BE2C (cell line): ENCODE data around the gene CLPTM1.

Experiments used
- DNase-seq: peaks from one replicate; pipeline ENCODE4 v3.0.0-alpha.2; 2020
- H3K27me3 ChIP-seq: fragments of 250-450 bp; sonication (Bioruptor Pico); 2 replicates; pipeline ENCODE4 v1.5.1; 2020; ENCODE audit warnings: mild to moderate bottlenecking
- H3K36me3 ChIP-seq: fragments of 250-450 bp; sonication (Bioruptor Pico); 2 replicates; pipeline ENCODE4 v1.5.1; 2020; ENCODE audit warnings: mild to moderate bottlenecking
- H3K4me1 ChIP-seq: fragments of 250-450 bp; sonication (Bioruptor Pico); 2 replicates; pipeline ENCODE4 v1.5.1; 2020
- H3K4me3 ChIP-seq: 2 replicates; pipeline ENCODE4 v1.5.1; 2011; ENCODE audit warnings: low read depth, low read length
- H3K9me3 ChIP-seq: fragments of 250-450 bp; sonication (Bioruptor Pico); 2 replicates; pipeline ENCODE4 v1.5.1; 2020
- CTCF ChIP-seq: IDR thresholded peaks from 2 replicates; pipeline ENCODE4 v1.5.1; 2012; ENCODE audit warnings: mild to moderate bottlenecking, low read depth, low read length

Gene CLPTM1

GRCh38 chr19:44972802-44973201 lies 17.6 kb downstream of the CLPTM1 start:
- no peak for DNase-seq
- TF ChIP-seq CTCF, result no peak

GRCh38 chr19:44973982-44974735 lies 19.0 kb downstream of the CLPTM1 start:
- Histone ChIP-seq H3K36me3 (peaks cover 58% of the 10 kb centered on the region), H3K9me3 (no peaks in the 10 kb centered on the region), H3K27me3 (no peaks in the 10 kb centered on the region), H3K4me3 (no peak overlapping the region), H3K4me1 (no peaks in the 10 kb centered on the region)
- no peak for TF ChIP-seq CTCF
- DNase-seq, result no peak

More at GRCh38 chr19:44972802-44973201, 17.6 kb downstream of the CLPTM1 start:
- Histone ChIP-seq H3K27me3 (no peaks in the 10 kb centered on the region), H3K9me3 (no peaks in the 10 kb centered on the region), H3K4me1 (no peaks in the 10 kb centered on the region), H3K4me3 (no peak overlapping the region), H3K36me3 (peaks cover 54% of the 10 kb centered on the region)

GRCh38 chr19:44974857-44975256 lies 19.7 kb downstream of the CLPTM1 start:
- no peak for TF ChIP-seq CTCF
- Histone ChIP-seq H3K4me3 (no peak overlapping the region), H3K36me3 (peaks cover 62% of the 10 kb centered on the region), H3K4me1 (no peaks in the 10 kb centered on the region), H3K9me3 (no peaks in the 10 kb centered on the region), H3K27me3 (no peaks in the 10 kb centered on the region)
- no peak for DNase-seq

- no peak overlapping the region for H3K4me3 ChIP-seq
- TF ChIP-seq CTCF, result no peak
- H3K9me3 ChIP-seq, result no peaks in the 10 kb centered on the region
- H3K27me3 ChIP-seq, result no peaks in the 10 kb centered on the region
- peaks cover 63% of the 10 kb centered on the region for H3K36me3 ChIP-seq
- no peak for DNase-seq
- no peaks in the 10 kb centered on the region for H3K4me1 ChIP-seq
Measured at GRCh38 chr19:44975444-44975843, 20.3 kb downstream of the CLPTM1 start.

- H3K4me1 ChIP-seq, result no peaks in the 10 kb centered on the region
- no peak overlapping the region for H3K4me3 ChIP-seq
- H3K9me3 ChIP-seq, result no peaks in the 10 kb centered on the region
- TF ChIP-seq CTCF, result no peak
- H3K27me3 ChIP-seq, result no peaks in the 10 kb centered on the region
- H3K36me3 ChIP-seq, result peaks cover 17% of the 10 kb centered on the region
- no peak for DNase-seq
Measured at GRCh38 chr19:44984005-44984404, 28.8 kb downstream of the CLPTM1 start.

GRCh38 chr19:44985445-44985844 lies 30.3 kb downstream of the CLPTM1 start:
- H3K4me3 ChIP-seq, result no peak overlapping the region
- H3K4me1 ChIP-seq, result no peaks in the 10 kb centered on the region
- TF ChIP-seq CTCF, result no peak
- no peaks in the 10 kb centered on the region for H3K9me3 ChIP-seq
- no peak for DNase-seq
- peaks cover 8% of the 10 kb centered on the region; the same call in 1 of the 2 replicates for H3K36me3 ChIP-seq
- H3K27me3 ChIP-seq, result no peaks in the 10 kb centered on the region
